GM12872 (cell line): ENCODE measurements around the gene CHST2.

Experiments
- TF ChIP-seq, protein P1 (sequence below): IDR thresholded peaks from 3 replicates; pipeline ENCODE4 v1.5.1; 2011; ENCODE audit warnings: low read depth, mild to moderate bottlenecking, low read length, moderate library complexity; ENCODE audit not compliant: insufficient read depth

Gene CHST2

DNA sequence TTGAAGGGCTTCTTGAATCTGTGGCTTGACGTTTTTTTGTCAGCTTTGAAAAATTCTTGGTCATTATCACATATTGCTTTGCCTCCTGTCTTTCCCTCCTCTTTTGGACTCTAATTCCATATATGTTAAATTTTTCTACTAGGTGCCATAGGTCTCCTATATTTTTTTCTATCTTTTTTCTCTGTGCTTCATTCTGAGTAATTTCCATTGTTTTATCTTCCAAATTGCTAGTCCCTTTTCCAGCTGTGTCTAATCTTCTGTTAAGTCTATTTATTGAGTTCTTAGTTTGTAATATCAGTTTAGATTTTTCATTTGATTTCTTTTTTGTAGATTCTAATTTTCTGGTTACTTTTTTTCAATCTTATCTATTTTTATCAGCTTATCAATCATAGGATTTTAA lies 53.7 kb downstream of the CHST2 start:
- TF ChIP-seq, protein P1, sequence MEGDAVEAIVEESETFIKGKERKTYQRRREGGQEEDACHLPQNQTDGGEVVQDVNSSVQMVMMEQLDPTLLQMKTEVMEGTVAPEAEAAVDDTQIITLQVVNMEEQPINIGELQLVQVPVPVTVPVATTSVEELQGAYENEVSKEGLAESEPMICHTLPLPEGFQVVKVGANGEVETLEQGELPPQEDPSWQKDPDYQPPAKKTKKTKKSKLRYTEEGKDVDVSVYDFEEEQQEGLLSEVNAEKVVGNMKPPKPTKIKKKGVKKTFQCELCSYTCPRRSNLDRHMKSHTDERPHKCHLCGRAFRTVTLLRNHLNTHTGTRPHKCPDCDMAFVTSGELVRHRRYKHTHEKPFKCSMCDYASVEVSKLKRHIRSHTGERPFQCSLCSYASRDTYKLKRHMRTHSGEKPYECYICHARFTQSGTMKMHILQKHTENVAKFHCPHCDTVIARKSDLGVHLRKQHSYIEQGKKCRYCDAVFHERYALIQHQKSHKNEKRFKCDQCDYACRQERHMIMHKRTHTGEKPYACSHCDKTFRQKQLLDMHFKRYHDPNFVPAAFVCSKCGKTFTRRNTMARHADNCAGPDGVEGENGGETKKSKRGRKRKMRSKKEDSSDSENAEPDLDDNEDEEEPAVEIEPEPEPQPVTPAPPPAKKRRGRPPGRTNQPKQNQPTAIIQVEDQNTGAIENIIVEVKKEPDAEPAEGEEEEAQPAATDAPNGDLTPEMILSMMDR, result no peak
